ENCODE results near the gene PAQR9. TPM values are rescaled to one million over a fixed set of nuclear protein-coding genes. Genes with fewer than 3 reads are reported as not detected.

The PAQR9 gene
- total and polyA plus RNA-seq, 2 of the 13 experiments (the other 11 are each of a cell fraction or from before 2014, with no cell fraction given) = 3.7 to 10.3 TPM

DNA sequence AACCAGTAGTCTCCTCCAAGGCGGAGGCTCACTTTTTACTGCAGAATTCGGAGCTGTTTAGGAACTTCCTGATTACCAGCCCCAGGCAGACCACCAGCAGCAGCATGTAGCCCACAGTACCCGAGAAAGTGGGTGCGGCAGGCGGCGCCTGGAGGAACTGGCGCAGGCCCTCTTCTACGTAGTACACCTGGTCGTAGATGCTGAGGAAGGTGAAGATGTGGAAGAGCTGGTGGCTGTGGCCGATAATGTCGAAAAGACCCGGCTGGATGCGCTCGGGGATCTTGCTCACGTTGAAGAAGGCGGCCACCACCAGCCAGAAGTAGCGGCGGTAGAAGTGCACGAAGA, 1.3 kb downstream of the PAQR9 start (continued):
- TF ChIP-seq ZNF230 (CRISPR knock-in tag; IDR thresholded peaks at IDR 0.05) (peak; percentile 52; the same call in 1 of the 2 replicates), BHLHE40 (IDR thresholded peaks at IDR 0.05; ENCODE audit: low read length) (no peak), ZNF749 (CRISPR knock-in tag; IDR thresholded peaks at IDR 0.05; ENCODE audit: borderline replicate concordance) (no peak), CBX1 (IDR thresholded peaks at IDR 0.05; ENCODE audit: low read depth) (no peak), ETV5 (CRISPR knock-in tag; IDR thresholded peaks at IDR 0.05; ENCODE audit: borderline replicate concordance) (no peak), GATA4 (IDR thresholded peaks at IDR 0.05; ENCODE audit: borderline replicate concordance, low read depth) (no peak), SRSF1 (optimal IDR thresholded peaks at IDR 0.05; ENCODE audit: low read depth, low read length) (no peak), MATR3 (CRISPR knock-in tag; IDR thresholded peaks at IDR 0.05) (no peak), ELF4 (CRISPR knock-in tag; IDR thresholded peaks at IDR 0.05; ENCODE audit: borderline replicate concordance) (no peak), KLF12 (CRISPR knock-in tag; IDR thresholded peaks at IDR 0.05; ENCODE audit: borderline replicate concordance) (no peak), SMAD3 (CRISPR knock-in tag; IDR thresholded peaks at IDR 0.05) (no peak), MEIS2 (CRISPR knock-in tag; IDR thresholded peaks at IDR 0.05) (no peak), ZNF563 (CRISPR knock-in tag; IDR thresholded peaks at IDR 0.05) (no peak), ELF3 (CRISPR knock-in tag; IDR thresholded peaks at IDR 0.05) (no peak), RARG (CRISPR knock-in tag; IDR thresholded peaks at IDR 0.05; ENCODE audit: low read depth) (0 out of 2 replicates have a peak, but pooled peaks have one; percentile 30), CREM (IDR thresholded peaks at IDR 0.05) (no peak), CREM (CRISPR knock-in tag; IDR thresholded peaks at IDR 0.05) (no peak), HMG20A (CRISPR knock-in tag; IDR thresholded peaks at IDR 0.05; ENCODE audit: borderline replicate concordance) (no peak), ZFP41 (CRISPR knock-in tag; IDR thresholded peaks at IDR 0.05; ENCODE audit: borderline replicate concordance) (0 out of 2 replicates have a peak, but pooled peaks have one; percentile 1), MTA3 (CRISPR knock-in tag; IDR thresholded peaks at IDR 0.05) (no peak), SP1 (IDR thresholded peaks at IDR 0.05) (no peak), SP1 (CRISPR knock-in tag; IDR thresholded peaks at IDR 0.05) (no peak), MAFK (conservative IDR thresholded peaks at IDR 0.05 in 1 of 2, IDR thresholded peaks at IDR 0.05 in 1 of 2; ENCODE audit: low read length in 2 of 2) (no peak), HNRNPK (IDR thresholded peaks at IDR 0.05; ENCODE audit: low read depth, low read length, poor library complexity, severe bottlenecking) (no peak), ZBTB3 (CRISPR knock-in tag; IDR thresholded peaks at IDR 0.05; ENCODE audit: borderline replicate concordance, low read depth) (0 out of 2 replicates have a peak, but pooled peaks have one; percentile 23)
- TF ChIP-seq, protein P1, sequence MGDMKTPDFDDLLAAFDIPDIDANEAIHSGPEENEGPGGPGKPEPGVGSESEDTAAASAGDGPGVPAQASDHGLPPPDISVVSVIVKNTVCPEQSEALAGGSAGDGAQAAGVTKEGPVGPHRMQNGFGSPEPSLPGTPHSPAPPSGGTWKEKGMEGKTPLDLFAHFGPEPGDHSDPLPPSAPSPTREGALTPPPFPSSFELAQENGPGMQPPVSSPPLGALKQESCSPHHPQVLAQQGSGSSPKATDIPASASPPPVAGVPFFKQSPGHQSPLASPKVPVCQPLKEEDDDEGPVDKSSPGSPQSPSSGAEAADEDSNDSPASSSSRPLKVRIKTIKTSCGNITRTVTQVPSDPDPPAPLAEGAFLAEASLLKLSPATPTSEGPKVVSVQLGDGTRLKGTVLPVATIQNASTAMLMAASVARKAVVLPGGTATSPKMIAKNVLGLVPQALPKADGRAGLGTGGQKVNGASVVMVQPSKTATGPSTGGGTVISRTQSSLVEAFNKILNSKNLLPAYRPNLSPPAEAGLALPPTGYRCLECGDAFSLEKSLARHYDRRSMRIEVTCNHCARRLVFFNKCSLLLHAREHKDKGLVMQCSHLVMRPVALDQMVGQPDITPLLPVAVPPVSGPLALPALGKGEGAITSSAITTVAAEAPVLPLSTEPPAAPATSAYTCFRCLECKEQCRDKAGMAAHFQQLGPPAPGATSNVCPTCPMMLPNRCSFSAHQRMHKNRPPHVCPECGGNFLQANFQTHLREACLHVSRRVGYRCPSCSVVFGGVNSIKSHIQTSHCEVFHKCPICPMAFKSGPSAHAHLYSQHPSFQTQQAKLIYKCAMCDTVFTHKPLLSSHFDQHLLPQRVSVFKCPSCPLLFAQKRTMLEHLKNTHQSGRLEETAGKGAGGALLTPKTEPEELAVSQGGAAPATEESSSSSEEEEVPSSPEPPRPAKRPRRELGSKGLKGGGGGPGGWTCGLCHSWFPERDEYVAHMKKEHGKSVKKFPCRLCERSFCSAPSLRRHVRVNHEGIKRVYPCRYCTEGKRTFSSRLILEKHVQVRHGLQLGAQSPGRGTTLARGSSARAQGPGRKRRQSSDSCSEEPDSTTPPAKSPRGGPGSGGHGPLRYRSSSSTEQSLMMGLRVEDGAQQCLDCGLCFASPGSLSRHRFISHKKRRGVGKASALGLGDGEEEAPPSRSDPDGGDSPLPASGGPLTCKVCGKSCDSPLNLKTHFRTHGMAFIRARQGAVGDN (CRISPR knock-in tag; IDR thresholded peaks at IDR 0.05) = no peak
- TF ChIP-seq, protein P2, sequence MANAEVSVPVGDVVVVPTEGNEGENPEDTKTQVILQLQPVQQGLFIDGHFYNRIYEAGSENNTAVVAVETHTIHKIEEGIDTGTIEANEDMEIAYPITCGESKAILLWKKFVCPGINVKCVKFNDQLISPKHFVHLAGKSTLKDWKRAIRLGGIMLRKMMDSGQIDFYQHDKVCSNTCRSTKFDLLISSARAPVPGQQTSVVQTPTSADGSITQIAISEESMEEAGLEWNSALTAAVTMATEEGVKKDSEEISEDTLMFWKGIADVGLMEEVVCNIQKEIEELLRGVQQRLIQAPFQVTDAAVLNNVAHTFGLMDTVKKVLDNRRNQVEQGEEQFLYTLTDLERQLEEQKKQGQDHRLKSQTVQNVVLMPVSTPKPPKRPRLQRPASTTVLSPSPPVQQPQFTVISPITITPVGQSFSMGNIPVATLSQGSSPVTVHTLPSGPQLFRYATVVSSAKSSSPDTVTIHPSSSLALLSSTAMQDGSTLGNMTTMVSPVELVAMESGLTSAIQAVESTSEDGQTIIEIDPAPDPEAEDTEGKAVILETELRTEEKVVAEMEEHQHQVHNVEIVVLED (CRISPR knock-in tag; IDR thresholded peaks at IDR 0.05; ENCODE audit: borderline replicate concordance) = no peak
- TF ChIP-seq, protein P3, sequence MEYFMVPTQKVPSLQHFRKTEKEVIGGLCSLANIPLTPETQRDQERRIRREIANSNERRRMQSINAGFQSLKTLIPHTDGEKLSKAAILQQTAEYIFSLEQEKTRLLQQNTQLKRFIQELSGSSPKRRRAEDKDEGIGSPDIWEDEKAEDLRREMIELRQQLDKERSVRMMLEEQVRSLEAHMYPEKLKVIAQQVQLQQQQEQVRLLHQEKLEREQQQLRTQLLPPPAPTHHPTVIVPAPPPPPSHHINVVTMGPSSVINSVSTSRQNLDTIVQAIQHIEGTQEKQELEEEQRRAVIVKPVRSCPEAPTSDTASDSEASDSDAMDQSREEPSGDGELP (IDR thresholded peaks at IDR 0.05; ENCODE audit: borderline replicate concordance, low read depth) = no peak
